WTC11 (cell line): ENCODE data around the gene TEC.

Source experiments
- ATF1 ChIP-seq: sonication (generic); formaldehyde crosslinking; IDR thresholded peaks from 2 replicates; pipeline ENCODE4 v1.8.1; 2023; ENCODE audit warnings: mild to moderate bottlenecking, moderate library complexity, missing genetic modification reagents
- ATF6 ChIP-seq: sonication (generic); formaldehyde crosslinking; IDR thresholded peaks from 2 replicates; pipeline ENCODE4 v1.8.1; 2023; ENCODE audit warnings: mild to moderate bottlenecking, missing genetic modification reagents
- CTCF ChIP-seq: fragments of 200-600 bp; IDR thresholded peaks from 2 replicates; pipeline ENCODE4 v1.8.0; 2022; ENCODE audit warnings: antibody characterized with exemption
- TP53 ChIP-seq: sonication (generic); formaldehyde crosslinking; IDR thresholded peaks from 2 replicates; pipeline ENCODE4 v1.8.1; 2023; ENCODE audit warnings: mild to moderate bottlenecking, missing genetic modification reagents

GRCh38 chr4:48297256-48297846 is 27.7 kb upstream of the TEC start:
- TF ChIP-seq CTCF (no peak), ATF6 (no peak), TP53 (CRISPR knock-in tag) (no peak), ATF1 (CRISPR knock-in tag) (no peak)
